ENCODE measurements around the gene SOCS2.

DNA sequence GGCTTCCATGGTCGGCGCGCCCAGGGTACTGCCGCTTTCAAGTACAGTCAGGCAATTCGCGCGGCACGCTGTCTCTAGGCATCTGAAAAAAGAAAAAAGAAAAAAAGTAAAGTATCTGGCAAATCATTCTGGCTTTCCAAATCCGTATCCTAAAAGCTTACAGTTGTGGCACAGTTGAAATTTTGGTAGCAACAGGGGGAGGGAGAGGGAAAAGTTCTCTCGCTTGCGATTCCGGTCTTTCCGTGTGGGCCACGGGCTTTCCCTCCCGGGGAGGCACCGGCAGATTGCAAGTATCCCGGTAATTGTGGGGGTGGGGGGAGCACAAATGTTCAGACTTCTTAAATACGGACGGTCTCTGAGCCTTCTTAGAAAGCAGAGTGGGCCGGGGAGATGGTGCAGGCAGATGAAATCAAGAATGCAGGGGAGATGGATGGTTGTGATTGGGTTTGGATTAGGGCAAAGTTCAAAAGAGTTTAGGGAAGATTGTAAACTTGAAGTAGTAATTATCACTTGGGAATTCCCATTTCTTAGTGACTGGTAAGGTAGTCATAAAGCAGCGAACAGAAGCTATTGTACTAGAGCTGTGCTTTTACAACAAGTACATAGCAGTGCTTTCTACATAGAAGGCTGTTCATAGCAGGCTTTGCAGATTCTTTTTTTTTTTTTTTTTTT, 1.2 kb downstream of the SOCS2 start:
- TF ChIP-seq, protein P1, sequence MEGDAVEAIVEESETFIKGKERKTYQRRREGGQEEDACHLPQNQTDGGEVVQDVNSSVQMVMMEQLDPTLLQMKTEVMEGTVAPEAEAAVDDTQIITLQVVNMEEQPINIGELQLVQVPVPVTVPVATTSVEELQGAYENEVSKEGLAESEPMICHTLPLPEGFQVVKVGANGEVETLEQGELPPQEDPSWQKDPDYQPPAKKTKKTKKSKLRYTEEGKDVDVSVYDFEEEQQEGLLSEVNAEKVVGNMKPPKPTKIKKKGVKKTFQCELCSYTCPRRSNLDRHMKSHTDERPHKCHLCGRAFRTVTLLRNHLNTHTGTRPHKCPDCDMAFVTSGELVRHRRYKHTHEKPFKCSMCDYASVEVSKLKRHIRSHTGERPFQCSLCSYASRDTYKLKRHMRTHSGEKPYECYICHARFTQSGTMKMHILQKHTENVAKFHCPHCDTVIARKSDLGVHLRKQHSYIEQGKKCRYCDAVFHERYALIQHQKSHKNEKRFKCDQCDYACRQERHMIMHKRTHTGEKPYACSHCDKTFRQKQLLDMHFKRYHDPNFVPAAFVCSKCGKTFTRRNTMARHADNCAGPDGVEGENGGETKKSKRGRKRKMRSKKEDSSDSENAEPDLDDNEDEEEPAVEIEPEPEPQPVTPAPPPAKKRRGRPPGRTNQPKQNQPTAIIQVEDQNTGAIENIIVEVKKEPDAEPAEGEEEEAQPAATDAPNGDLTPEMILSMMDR (IDR thresholded peaks at IDR 0.05) = no peak
- TF ChIP-seq POLR2A (IDR thresholded peaks at IDR 0.05) = no peak
- no peak for TF ChIP-seq POLR2AphosphoS5 (IDR thresholded peaks at IDR 0.05)
- no peak for TF ChIP-seq EP300 (IDR thresholded peaks at IDR 0.05; ENCODE audit: low read depth)
